Stomach smooth muscle (tissue), 2 donors: ENCODE results near the gene RASGRP2.

Experiments used
- H3K27ac ChIP-seq: one replicate; pipeline ENCODE4 v1.7.0; 2013; ENCODE audit warnings: mild to moderate bottlenecking, low read length, inconsistent platforms
- H3K27me3 ChIP-seq, 2 donors: one replicate each; pipeline ENCODE4 v1.7.0; 2013; ENCODE audit warnings: low read length in 2 of 2; ENCODE audit not compliant: insufficient read depth in 2 of 2, control insufficient read depth in 1 of 2
- H3K36me3 ChIP-seq, 2 donors: one replicate each; pipeline ENCODE4 v1.7.0; 2013; ENCODE audit warnings: low read length in 2 of 2; ENCODE audit not compliant: control insufficient read depth in 2 of 2, insufficient read depth in 2 of 2
- H3K4me1 ChIP-seq: one replicate; pipeline ENCODE4 v1.7.0; 2013; ENCODE audit warnings: low read length; ENCODE audit not compliant: control insufficient read depth, insufficient read depth
- H3K4me3 ChIP-seq, 2 donors: one replicate each; pipeline ENCODE4 v1.7.0; 2013; ENCODE audit warnings: low read length in 2 of 2
- H3K9ac ChIP-seq, 2 donors: one replicate each; pipeline ENCODE4 v1.7.0; 2013; ENCODE audit warnings: low read length in 2 of 2, mild to moderate bottlenecking in 1 of 2
- H3K9me3 ChIP-seq, 2 donors: one replicate each; pipeline ENCODE4 v1.7.0; 2013; ENCODE audit warnings: low read length in 2 of 2; ENCODE audit not compliant: control insufficient read depth in 2 of 2
- donor health status: healthy.
- donor health status: Pancreatic carcinoma.

The RASGRP2 gene

DNA sequence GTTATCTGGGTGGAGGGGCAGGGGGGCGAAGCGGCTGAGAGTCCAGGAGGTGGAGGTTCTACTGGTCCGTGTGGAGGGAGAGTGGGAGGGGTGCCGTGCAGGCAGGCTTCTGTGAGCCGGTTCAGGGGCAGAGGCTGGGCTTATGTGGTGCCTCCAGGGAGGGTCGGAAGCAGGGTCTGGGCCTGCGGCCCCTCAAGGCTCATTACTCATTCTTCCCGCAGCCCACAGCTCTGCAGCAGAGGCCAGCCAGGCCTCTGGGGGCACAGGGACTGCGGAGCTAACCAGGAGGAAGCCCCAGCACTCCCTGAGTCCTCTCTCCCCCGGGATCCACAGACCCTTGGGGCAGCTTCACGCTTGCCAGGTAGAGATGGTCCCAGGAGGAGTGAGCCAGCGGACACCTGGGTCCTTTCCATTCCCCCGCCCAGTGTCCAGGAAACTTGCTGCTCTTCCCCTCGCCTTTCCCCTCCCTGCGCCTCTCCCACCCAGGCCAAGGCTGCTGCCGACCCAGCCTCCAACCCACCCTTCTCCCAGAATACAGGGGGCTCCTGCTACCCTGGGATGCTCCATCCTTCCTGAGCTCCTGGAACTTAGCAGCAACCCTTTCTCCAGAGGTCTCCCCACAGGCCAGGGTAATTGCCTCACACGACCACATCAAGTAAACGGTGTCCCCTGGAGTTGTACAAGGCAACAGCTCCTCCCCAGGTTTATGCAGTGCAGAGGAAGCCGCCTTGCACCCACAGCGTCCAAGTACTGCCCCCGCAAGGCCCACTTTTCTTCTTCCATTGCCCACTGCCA lies 27.3 kb downstream of the RASGRP2 start:
- H3K27ac ChIP-seq, result no peak overlapping the region
- H3K27me3 ChIP-seq, result peaks cover 63 to 74% of the 10 kb centered on the region in 2 donors
- no peak overlapping the region for H3K9ac ChIP-seq
- H3K9me3 ChIP-seq, result no peaks in the 10 kb centered on the region
- H3K36me3 ChIP-seq, result no peaks in the 10 kb centered on the region
- peaks cover 4% of the 10 kb centered on the region for H3K4me1 ChIP-seq
- no peak overlapping the region for H3K4me3 ChIP-seq

DNA sequence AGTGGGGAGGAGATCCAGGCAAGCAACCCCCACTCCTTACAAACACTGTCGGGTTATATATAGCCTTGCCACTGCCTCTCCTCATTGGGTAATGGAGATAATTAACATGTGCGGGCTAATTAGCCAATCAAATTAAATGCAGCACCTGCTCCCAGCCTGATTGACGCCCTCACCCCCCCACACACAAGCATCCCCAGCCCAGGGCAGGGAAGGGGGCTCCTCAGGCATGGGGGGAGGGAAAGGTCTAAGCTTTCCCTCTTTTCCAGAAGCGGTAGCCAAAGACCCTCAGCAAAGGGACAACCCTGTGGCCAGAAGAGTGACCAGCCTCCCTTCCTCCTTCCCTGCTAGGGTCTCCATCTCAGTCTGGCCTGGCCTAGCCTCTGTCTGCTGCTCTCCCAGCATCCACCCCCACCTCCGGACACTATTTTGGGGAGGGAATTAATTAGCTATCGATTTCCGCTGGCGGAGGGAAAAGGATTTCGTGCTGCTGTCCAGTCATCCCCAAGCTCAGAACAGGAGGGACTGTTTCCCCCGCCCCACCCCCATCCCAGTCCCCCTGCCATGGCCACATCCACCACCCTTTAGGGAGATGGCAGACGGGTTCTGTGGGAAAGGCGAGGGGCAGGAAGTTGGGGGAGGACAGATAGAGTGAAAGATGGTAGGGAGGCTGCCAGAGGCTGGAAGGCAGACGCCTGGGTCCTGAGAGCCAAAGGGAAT lies 28.0 kb downstream of the RASGRP2 start:
- Histone ChIP-seq H3K9ac (no peak overlapping the region), H3K4me1 (peaks cover 4% of the 10 kb centered on the region), H3K36me3 (no peaks in the 10 kb centered on the region), H3K27ac (no peak overlapping the region), H3K4me3 (no peak overlapping the region), H3K9me3 (no peaks in the 10 kb centered on the region), H3K27me3 (peaks cover 69 to 80% of the 10 kb centered on the region in 2 donors)

DNA sequence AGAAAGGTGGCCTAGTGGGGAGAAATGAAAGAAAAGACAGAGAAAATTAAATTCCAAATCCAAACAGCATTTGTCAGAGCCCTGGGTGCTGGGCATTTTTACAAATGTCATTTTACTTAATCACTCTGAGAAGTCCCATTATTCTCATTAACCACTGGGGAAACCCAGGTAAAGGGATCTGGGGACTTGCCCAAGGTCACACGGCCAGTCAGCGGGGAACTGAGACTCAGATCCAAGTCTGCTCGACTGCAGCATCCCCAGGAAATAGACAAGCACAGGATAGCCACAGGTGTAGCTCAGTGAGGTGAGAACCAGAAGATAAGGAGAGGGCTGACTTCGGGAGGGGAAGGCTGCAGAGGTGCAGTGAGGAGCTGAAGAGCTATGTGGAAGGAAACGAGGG lies 28.8 kb downstream of the RASGRP2 start:
- Histone ChIP-seq H3K4me3 (no peak overlapping the region), H3K36me3 (no peaks in the 10 kb centered on the region), H3K9me3 (no peaks in the 10 kb centered on the region), H3K4me1 (peaks cover 4% of the 10 kb centered on the region), H3K27ac (no peak overlapping the region), H3K27me3 (peaks cover 74 to 83% of the 10 kb centered on the region in 2 donors), H3K9ac (no peak overlapping the region)

DNA sequence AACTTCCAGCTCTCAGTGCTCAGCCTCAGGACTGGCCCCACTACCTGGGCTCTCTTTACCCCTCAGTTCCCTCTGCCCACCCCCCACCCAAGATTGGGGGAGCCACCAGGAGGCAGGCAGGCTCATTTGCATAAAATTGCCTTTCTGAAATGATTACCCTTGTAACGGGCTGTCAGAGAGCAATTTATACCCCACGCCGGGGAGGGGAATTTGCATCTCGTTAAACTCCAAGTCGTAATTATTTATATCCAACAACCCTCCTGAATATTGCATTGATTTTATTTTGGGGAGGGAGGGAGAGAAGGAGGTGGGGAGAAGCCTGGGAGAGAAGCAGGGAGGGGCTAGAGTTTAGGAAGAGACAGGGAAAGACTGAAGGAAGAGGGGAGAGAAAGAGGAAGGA lies 29.3 kb downstream of the RASGRP2 start:
- Histone ChIP-seq H3K27me3 (peaks cover 72 to 82% of the 10 kb centered on the region in 2 donors), H3K4me1 (peaks cover 4% of the 10 kb centered on the region), H3K4me3 (no peak overlapping the region), H3K36me3 (no peaks in the 10 kb centered on the region), H3K9me3 (no peaks in the 10 kb centered on the region), H3K27ac (no peak overlapping the region), H3K9ac (no peak overlapping the region)

DNA sequence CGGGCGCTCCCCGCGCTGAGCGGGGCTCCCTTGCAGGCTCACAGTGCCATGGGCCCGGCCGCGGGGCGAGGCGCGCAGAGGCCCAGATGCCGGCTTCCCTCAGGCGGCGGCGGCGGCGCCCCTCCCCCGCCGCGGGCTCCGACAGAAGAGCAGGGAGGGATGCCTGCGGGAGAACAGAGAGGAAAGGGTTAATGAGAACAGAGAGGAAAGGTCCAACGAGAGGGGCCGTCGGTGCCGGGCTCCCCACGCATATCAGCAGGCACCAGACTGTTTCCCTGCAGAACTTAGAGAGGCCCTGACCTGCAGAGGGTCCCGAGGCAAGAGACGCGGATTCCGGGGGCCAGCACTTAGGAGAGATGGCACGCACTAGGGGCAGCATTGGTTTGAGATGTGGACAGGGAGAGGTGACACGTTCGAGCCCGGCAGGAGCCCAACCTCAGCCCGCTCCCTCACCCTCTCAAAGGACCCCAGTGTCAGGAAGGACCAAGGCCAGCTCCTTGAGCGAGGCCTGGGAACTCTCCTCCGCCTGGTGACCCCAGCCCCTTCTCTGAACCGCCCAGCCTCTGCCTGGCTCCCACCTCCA lies 30.1 kb downstream of the RASGRP2 start:
- Histone ChIP-seq H3K27ac (no peak overlapping the region), H3K9ac (no peak overlapping the region), H3K9me3 (no peaks in the 10 kb centered on the region), H3K36me3 (no peaks in the 10 kb centered on the region), H3K4me1 (peaks cover 4% of the 10 kb centered on the region), H3K27me3 (peaks cover 75 to 83% of the 10 kb centered on the region in 2 donors), H3K4me3 (no peak overlapping the region)

DNA sequence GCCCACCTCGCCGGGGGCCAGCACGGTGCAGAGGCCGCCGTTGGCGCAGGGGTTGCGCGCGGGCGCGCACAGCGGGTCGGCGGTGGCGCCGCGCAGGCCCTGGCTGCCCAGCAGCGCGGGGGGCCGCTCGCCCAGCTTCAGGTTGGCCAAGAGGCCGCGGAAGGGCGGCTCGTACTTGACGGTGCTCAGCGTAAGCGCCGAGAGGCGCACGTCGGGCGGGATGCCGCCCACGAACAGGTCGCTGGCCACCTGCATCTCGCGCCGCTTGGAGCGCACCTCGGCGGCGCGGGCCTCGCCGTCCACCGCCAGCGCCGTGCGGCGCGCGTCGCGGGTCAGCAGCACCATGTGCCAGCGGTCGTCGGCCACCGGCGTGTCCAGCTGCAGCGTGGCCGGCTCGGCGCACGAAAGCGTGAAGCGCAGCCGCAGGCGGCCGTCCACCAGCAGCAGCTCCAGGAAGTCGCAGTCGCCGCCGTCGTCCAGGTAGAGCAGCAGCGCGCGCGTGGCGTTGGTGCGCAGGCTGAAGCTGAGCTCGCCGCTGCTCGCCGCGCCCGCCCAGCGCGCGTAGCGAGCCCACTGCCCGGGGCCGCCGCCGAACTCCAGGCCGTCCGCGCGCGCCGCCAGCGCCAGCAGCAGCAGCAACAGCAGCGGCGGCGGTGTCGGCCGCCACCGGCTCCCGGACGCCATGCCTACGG lies 30.8 kb downstream of the RASGRP2 start:
- H3K4me3 ChIP-seq, result no peak overlapping the region
- H3K27ac ChIP-seq, result no peak overlapping the region
- no peak overlapping the region for H3K9ac ChIP-seq
- H3K4me1 ChIP-seq, result peaks cover 4% of the 10 kb centered on the region
- no peaks in the 10 kb centered on the region for H3K9me3 ChIP-seq
- peaks cover 74 to 86% of the 10 kb centered on the region in 2 donors for H3K27me3 ChIP-seq
- no peaks in the 10 kb centered on the region for H3K36me3 ChIP-seq

DNA sequence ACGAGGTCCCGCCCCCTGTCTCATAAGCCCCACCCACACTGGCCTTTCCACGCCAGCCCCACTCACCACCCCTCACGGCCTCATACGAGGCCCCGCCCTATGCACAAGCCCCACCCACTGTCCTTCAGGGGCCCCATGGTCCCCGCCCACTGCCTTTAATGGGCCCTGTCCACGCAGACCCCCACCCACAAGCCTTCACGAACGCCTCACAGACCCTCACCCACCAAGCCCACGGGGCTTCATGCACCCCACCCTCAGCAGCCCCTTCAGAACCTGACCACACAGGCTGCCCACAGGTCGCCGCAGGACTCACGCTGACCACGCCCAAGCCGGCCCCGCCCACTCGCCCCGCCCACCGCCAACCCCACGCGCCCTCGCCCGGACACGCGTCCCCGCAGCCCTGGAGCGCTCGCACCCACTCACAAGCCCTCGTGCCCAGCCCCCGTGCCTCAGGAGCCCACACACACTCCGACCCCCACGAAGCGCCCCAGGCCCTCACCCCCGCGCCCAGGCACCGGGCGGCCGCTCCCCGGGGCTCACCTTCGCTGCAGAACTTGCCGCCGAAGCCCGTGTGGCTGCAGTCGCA lies 31.4 kb downstream of the RASGRP2 start:
- no peak overlapping the region for H3K9ac ChIP-seq
- H3K4me1 ChIP-seq, result peaks cover 4% of the 10 kb centered on the region
- H3K36me3 ChIP-seq, result no peaks in the 10 kb centered on the region
- no peaks in the 10 kb centered on the region for H3K9me3 ChIP-seq
- H3K27ac ChIP-seq, result no peak overlapping the region
- no peak overlapping the region for H3K4me3 ChIP-seq
- peaks cover 70 to 79% of the 10 kb centered on the region in 2 donors for H3K27me3 ChIP-seq

DNA sequence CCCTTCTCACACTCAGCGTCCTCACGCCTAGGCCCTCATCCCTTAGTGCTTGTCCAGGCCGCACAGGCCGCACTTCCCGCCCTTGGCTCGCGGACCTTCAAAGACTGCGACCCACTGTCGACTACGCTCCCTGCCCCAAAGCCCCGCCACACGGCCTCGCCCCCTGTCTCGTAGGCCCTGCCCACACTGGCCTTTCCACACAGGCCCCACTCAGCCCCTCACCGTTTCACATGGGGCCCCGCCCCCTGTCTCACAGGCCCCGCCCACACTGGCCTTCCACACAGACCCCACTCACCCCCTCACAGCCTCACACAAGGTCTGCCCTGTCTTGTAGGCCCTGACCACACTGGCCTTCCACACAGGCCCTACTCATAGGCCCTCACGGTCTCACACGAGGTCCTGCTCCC lies 32.0 kb downstream of the RASGRP2 start:
- Histone ChIP-seq H3K9ac (no peak overlapping the region), H3K27me3 (peaks cover 67 to 74% of the 10 kb centered on the region in 2 donors), H3K27ac (no peak overlapping the region), H3K36me3 (no peaks in the 10 kb centered on the region), H3K9me3 (no peaks in the 10 kb centered on the region), H3K4me3 (no peak overlapping the region), H3K4me1 (peaks cover 4% of the 10 kb centered on the region)

DNA sequence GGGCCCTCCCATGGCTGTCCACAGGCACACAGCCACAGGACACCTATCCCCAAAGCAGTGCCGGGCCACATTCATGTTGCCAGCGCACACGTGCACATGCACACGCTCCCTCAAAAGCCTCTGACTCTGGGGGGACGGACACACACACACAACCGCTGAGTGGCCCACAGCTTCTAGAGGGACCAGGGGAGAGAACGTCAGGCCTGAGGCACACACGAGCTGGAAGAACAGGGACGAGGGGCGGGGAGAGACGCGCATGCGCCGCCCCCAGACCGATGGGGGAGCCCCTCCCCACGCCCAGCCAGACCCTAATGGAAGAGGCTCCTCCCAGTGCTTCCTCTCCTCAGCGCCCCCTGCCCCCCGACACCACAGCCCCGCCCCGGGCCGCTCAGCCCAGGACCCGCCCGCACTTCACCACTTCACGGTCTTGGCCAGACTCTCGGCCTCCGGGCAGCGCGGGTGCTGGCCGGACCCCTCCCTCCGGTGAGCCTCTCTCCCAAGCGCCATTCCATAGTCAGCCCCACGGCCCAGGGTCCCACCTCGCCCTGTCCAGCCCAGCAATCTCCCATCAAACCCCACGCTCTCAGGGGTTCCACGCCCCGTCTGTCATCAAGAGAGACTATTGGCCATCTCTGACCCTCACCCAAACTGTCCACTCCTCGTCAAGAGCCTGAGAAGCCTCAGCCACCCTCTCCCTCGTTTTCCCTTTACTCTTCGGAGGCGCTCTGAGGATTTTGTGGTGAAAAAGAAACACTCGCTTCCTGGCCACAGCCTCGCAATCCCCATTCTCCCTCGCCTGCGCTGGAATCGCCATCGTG lies 32.6 kb downstream of the RASGRP2 start:
- peaks cover 64 to 72% of the 10 kb centered on the region in 2 donors for H3K27me3 ChIP-seq
- H3K4me1 ChIP-seq, result peaks cover 4% of the 10 kb centered on the region

More for the DNA sequence above, 32.6 kb downstream of the RASGRP2 start:
- no peak overlapping the region for H3K4me3 ChIP-seq
- H3K36me3 ChIP-seq, result no peaks in the 10 kb centered on the region
- H3K27ac ChIP-seq, result no peak overlapping the region
- H3K9me3 ChIP-seq, result no peaks in the 10 kb centered on the region
- H3K9ac ChIP-seq, result no peak overlapping the region
